Fibroblast of upper back skin (primary cell): ENCODE data around the gene ST3GAL2.
"Not testable (repeated sequence)": the region's sequence is repeated elsewhere in the genome, so short reads cannot be mapped to it uniquely, and the experiment has no call there.

Experiments
- DNase-seq: peaks from one replicate; pipeline ENCODE4 v3.0.0-alpha.2; 2013

ST3GAL2 gene

DNA sequence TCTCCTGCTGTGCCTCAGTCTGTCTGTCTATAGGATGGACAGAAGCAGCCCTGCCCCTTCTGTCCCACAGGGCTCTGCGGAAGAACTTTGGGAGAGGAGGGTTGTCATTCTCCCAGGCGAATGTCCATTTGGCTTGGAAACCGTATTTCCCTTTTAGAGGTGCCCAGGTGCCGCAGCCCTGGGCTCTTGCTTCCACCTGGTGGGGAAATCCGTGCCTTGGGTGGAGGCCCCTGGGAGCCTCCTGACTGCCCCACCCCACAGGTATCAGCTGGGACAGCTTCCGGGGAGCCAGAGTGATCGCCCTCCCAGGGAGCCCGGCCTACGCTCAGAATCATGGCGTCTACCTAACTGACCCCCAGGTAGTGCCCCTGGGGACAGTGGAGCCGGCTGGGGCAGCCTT is 28.2 kb upstream of the ST3GAL2 start:
- DNase-seq, result no peak

DNA sequence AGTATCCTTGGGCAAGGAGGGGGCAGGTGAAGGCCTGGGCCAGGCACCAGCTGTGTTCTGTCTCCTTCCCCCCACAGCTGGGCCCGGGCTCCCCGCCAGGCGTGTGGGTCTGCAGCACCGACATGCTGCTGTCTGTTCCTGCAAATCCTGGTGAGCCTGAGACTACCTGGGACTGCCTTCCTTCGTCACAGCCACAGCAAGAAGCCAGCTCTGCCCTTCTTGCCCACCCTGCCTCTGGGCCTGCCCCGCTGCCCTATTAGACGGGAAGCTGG is 27.8 kb upstream of the ST3GAL2 start:
- no peak for DNase-seq

DNA sequence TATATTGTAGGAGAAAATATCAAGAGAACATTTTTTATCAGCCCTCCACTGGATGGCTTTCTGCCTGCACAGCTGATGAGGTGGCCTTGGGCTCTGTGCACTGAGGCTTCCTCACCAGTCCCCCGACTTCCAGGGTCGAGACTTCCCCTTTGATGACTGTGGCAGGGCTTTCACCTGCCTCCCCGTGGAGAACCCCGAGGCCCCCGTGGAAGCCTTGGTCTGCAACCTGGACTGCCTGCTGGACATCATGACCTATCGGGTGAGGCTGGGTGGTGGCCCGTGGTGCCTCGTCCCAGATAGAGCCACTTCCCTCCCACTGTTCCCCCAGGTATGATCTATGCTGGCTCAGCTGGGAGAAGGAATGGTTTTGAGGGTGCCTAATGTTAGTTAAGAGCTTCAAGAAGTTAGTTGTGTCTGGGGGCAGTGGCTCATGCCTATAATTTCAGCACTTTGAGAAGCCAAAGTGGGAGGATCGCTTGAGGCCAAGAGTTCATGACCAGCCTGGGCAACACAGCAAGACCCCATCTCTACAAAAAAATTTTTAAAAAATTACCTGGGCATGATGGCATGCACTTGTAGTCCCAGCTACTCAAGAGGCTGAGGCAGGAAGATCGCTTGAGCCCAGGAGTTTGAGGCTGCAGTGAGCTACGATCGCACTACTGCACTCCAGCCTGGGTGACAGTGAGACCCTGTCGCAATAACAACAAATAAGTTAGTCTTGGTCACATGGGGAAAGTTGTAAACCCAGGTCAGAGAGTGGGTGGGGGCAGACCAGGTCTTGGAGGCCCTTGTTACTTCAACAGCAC is 27.3 kb upstream of the ST3GAL2 start:
- DNase-seq, result no peak

DNA sequence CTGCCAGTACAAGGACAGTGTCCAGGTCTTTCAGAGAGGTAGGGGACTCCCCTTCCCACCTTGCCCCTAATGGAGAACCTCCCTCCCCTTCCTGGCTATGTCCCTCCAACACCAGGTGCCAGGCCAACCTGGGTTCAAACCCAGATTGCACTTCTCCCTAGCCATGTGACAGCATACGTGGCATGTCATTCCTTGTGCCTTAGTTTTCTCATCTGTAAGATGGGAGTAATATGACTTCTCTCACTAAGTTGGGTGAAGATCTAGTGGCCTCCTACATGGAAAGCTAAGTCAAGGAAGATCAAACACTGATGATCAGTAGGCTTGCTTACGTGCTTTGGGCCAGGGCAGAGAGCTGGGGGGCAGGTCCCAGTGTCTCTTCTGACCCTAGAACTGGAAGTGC is 24.3 kb upstream of the ST3GAL2 start:
- DNase-seq, result no peak

DNA sequence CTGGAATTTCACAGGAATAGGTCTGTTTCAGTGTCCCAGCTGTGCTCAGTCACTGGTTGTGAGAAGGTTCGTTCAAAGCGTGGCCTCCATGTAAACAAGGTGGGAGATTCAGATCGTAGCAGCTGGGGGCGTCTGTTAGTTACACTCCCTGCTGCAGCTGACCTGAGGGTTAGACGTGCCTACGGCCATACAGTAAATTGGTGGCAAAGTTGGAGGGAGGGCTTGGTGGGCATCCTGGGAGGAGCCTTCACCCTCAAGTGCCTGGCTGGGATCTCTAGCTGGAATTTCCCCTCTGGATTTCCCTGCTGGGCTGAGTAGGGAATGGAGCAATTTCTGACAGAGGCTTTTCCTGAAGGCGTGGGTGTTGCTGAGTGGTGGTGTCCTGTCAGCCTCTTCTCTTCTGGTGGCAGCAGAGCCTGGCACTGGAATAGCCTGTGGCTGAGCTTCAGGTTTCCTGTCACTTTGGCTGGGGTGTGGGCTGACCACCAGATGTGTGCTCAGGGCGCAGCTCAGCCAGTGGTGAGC is 21.9 kb upstream of the ST3GAL2 start:
- DNase-seq, result no peak

DNA sequence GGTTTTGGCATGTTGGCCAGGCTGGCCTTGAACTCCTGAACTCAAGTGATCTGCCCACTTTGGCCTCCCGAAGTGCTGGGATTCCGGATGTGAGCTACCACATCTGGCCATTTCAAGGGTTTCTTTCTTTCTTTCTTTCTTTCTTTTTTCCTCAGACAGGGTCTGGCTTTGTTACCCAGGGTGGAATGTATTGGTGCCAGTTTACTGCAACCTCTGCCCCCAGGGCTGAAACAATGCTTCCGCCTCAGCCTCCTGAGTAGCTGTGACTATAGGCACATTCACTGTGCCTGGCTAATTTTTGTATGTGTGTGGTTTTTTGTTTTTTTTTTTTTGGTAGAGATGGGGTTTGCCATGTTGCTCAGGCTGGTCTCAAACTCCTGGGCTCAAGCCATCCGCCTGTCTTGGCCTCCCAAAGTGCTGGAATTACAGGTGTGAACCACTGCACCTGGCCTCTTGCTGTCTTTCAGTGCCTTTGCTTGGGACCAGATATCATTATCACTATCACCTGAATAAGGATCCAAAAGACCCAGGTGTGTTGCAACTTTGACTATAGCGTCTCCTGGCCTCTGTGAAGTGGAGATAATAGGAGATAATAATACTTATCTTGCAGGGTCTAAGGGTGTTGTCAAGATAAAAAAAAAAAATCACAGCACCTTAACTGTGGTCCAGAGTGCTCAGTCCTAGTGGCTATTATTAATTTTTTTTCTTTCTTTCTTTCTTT is 18.7 kb upstream of the ST3GAL2 start:
- DNase-seq, result no peak

DNA sequence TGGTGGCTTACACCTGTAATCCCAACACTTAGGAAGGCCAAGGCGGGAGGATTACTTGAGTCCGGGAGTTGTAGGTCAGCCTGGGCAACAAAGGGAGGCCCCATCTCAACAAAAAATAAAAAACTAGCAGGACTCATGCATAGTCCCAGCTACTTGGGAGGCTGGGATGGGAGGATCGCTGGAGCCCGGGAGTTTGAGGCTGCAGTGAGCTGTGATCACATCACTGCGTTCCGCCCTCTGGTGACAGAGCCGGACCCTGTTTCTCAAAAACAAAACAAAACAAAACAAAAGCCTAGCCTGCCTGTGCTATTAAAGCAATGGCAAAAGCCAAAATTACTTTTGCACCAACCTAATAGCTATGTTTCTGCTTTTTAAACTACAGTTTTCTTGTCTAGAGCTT is 17.0 kb upstream of the ST3GAL2 start:
- DNase-seq, result no peak

DNA sequence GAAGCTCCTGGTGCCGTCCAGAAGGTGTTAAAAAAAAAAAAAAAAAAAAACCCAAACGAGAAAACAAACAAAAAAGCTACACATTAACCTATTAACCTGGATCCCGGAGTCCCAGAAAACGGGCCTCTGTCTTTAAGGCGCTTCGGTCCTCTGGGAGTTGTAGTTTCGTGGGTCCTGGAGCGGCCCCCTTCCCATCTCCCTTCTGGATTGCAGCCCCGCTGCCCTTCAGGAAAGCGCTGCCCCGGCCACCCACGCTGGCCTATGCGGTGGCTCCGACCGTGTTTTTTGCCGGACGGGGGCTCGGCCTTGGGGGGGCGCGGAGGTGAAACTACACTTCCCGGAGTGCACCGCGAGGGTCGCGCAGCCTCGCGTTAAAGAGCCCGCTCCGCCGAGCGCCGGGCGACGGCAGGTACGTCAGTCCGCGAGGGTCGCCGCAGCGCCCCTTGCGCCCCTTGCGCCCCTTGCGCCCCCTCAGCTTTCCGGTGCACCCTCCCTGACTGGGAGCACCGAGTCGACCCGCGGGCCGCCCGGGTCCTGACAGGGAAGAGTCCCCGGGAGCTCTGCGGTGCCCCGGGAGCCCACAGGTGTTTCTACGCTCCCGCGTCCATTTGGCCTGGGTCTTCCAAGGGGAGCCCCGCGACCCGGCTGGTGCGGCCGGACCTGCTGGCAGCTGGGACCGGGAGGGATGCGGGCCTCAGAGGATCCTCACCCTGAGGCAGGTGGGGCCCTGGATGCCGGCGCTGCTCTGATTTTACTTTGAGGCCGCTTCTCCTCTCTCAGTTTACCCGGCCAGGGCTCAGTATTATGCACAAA is 15.5 kb upstream of the ST3GAL2 start, which contains the start of gene FCSK:
TSS of gene FCSK (plus strand) at position 374 of the 813 bp plus-strand sequence. CDS start 8,596 bp downstream, outside the sequence.
- peak; percentile 63 for DNase-seq

DNA sequence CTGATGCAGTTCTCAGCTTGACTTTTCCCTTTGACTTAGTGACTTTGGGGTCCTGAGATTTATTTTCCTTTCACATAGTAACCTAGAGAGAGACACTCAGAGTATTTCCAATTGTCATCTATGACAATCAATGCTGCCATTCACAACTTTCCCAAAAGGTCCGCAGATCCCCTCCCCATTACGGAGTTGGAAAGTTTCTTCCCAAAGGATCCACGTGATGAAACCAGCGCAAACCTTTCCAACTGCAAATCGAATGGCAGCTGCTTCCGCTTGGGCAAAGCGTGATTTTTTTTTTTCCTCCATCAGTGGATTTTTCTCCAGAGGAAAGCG is 15.0 kb upstream of the ST3GAL2 start:
- no peak for DNase-seq

DNA sequence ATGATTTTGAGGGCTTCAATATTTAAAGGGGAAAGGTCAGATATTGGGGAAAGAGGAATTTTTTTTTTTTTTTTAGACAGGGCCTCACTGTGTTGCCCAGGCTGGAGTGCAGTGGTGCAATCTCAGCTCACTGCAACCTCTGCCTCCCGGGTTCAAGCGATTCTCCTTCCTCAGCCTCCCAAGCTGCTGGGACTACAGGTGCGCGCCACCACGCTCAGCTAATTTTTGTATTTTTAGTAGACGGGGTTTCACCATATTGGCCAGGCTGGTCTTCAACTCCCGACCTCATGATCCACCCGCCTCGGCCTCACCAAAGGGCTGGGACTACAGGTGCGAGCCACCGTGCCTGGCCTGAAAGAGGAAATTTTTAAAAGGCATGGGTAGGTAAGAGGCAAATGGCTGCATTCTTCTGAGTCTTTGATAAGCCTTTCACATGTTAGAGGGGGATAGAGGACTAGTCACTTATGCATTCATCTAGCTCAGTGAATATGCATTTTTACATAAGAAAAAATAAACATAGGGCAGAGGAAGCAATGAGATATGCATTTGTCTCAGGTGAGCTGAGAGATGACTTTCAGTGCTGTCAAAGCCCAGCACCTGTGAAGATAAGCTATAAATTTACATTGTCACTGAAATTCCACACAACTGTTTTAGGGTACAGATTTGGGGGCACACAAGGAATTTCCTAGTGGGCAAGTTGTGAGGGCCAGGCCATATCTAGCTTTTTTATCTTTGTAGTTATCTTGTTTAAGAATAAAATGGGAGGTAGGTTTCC is 14.4 kb upstream of the ST3GAL2 start:
- DNase-seq, result no peak

DNA sequence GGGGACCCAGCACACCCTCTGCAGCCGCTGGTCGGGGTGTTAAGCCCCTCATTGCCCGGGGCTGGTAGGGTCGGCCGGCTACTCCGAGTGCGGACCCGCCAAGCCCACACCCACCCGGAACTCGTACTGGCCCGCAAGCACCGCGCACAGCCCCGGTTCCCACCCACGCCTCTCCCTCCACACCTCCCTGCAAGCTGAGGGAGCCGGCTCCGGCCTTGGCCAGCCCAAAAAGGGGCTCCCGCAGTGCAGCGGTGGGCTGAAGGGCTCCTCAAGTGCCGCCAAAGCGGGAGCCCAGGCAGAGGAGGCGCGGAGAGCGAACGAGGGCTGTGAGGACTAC is 12.1 kb upstream of the ST3GAL2 start:
- DNase-seq, result not testable (repeated sequence)

DNA sequence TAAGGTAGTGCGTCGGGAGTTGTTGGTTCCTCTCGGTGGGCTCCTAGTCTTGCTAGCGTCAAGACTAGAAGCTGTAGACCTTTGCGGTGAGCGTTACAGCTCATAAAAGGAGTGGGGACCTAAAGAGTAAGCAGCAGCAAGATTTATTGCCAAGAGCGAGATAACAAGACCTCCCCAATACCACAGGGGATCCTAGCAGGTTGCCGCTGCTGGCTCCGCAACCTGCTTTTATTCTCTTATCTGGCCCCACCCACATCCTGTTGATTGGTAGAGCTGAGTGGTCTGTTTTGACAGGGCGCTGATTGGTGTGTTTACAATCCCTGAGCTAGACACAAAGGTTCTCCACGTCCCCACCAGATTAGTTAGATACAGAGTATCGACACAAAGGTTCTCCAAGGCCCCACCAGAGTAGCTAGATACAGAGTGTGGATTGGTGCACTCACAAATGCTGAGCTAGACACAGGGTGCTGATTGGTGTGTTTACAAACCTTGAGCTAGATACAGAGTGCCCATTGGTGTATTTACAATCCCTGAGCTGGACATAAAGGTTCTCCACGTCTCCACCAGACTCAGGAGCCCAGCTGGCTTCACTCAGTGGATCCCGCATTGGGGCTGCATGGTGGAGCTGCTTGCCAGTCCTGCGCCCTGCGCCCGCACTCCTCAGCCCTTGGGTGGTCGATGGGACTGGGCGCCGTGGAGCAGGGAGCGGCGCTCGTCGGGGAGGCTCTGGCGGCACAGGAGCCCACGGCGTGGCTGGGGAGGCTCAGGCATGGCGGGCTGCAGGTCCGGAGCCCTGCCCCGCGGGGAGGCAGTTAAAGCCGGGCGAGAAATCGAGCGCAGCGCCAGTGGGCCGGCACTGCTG is 11.5 kb upstream of the ST3GAL2 start:
- not testable (repeated sequence) for DNase-seq

DNA sequence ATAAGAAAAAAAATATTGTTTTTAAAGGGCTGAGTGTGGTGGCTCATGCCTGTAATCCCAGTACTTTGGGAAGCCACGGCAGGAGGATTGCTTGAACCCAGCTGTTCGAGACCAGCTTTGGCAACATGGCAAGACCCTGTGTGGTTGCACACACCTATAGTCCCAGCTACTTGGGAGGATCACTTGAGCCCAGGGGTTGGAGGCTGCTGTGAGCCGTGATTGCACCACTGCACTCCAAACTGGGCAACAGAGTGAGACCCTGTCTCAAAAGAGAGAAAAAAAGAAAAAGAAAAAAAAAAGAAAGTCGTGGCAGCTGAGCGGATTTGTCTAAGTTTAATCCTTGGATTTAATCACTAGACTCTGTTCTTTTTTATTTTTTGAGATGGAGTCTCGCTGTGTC is 9.2 kb upstream of the ST3GAL2 start:
- no peak for DNase-seq

DNA sequence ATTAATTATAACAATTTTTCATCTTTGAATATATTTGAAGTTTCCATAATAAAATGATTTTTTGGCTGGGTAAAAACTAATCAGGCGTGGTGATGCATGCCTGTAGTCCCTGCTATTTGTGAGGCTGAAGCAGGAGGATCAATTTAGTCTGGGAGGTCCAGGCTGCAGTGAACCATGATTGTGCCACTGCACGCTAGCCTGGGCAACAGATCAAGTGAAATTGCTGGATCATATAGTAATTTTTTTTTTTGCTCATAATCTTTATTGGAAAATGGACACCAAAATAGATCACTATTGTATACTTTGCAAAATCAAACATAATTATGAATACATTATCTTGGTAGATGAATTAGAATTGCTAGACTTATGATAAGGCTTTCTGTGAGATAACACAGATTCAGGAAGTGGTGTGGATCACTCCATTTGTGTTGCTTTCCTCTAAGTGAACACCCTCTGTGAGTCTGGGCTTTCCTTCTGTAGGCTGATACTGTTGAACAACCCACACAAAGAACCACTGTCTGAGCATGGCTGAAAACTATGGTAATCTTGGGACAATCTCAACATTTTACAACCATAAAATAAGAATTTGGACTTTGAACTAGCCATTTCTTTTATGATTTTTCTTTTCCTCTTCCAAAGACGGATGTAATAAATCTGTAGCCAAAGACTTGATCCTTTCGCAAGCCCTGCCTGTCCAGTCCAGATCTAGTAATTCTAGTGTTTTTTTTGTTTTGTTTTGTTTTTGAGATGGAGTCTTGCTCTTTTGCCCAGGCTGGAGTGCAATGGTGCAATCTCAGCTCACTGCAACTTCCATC is 5.6 kb upstream of the ST3GAL2 start:
- no peak for DNase-seq

DNA sequence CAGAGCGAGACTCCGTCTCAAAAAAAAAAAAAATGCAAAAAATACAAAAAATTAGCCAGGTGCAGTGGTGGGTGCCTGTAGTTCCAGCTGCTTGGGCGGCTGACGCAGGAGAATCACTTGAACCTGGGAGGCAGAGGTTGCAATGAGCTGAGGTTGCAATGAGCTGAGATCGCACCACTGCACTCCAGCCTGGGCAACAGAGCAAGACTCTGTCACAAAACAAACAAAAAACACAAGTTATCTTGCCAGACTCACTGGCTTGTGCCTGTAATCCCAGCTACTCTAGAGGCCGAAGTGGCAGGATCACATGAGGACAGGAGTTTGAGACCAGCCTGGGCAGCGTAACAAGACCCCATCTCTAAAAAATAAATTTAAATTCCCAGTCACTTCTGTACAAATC is 3.4 kb upstream of the ST3GAL2 start:
- no peak for DNase-seq

DNA sequence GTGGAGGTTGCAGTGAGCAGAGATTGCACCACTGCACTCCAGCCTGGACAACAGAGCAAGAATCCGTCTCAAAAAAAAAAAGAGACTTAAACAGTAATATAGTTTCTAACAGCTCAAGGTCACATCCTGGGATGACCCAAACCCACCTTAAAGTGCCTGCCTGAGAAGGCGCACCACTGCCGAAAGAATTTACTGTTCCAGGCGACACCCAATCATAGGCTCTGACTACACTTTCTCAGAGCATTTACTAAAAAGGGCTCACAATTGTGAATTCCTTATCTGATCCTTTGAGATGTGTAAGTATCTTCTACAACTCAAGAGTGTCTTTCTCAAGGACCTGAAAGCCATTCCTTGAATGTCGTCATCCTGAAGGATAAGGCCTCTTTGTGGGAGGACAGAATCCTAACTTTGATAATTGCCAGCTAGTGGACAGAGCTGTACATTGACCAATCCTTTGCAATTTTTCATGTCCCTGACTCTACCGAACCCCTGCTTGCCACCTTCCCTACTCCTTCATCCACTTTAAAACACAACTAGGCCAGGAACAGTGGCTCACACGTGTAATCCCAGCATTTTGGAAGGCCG is 2.6 kb upstream of the ST3GAL2 start:
- DNase-seq, result no peak

DNA sequence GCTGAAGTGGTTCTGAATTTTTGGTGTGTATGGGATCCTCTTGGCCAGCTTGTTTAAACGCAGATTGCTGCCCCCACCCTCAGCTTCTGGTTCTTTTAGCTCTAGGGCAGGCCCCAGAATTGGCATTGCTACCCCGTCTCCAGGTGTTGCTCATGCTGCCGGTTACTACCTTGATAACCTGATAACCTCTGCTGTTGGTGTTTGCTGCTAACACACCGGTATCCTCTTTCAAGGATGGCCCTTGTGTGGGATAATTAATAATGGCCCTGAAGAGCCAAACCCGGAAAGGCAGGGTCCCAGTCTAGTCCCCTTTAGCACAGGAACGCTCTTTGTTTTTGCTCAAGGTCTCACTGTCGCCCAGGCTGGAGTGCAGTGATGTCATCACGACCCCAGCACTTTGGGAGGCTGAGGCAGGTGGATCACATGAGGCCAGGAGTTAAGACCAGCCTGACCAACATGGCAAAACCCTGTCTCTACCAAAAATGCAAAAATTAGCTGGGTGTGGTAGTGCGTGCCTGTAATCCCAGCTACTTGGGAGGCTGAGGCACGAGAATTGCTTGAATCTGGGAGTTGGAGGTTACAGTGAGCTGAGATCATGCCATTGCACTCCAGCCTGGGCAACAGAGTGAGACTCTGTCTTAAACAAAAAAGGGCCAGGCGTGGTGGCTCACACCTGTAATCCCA is 1.3 kb upstream of the ST3GAL2 start:
- DNase-seq, result no peak

DNA sequence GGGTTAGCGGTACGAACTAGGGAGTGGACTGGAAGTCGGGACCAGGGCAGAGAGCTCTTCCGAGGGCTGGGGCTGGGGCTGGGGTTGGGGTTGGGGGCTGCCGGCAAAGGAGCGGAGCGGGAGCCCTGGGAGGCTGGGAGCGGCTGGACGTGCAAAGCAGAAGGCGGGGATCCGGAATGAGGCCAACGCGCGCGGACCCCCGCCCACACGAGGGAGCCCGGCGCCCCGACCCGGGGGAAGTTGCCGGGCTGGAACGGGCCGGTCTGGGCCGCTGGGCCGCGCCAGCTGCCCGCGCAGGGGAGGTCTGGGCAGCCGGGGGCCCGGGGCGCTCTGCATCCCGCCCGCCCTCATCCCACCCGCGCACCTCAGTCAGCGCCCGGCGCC is 323 bp downstream of the ST3GAL2 start:
- no peak for DNase-seq

DNA sequence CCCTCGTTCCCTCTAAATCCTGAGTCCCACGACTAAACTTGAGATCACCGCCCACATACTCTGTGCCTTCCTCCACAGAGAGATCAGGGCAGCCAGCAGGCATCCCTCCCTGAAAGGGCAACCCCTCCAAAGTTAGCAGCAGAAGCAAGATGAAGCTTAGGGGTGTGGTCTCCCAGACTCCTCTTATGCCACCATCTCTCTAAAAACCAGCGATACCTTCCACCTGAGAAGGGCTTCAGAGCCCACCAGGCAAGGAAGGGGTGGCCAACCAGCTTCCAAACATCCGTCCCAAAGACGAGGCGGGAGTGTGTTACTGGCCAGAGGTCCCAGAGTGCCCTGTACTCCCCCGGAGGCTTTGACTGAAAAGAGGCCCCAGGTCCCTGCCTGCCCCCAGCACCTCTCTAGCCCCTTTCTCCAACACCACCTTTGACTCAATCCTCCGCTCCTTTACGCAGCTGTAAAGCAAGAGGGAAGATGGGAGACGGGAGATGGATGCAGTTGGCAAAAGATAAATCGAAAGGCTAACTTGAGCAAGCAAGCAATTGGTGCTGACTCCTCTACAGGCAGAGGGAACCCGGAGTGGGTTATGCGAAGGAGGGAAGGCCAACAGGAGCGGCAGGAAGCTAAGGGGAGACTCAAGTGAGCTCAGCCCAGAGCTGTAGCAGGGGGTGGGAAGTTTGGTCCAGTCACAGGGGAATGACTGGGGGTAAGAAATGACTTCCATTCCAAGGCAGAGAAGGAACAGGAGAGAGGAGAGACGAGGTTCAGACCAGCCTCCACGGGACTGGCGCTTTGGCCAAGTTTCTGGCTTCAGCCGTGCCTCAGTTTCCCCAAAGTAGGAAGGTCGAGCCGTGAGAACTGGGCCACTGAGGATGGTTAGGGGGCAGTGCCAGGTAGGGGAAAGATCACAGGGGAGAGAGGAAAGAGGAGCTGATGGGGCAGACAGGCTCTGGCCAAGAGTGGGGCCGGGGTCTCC is 1.0 kb downstream of the ST3GAL2 start:
- DNase-seq, result peak; percentile 57
